Renal cortical epithelial cell (primary cell): ENCODE data around the gene NXPE3. TPM values are rescaled to one million over a fixed set of nuclear protein-coding genes. Genes with fewer than 3 reads are reported as not detected.
A peak's percentile ranks its signal among the peaks of the same experiment; 100 is the strongest.

Source experiments
- DNase-seq: peaks from one replicate; pipeline ENCODE4 v3.0.0-alpha.2; 2011; ENCODE audit warnings: low read depth
- total RNA-seq: library from RNA; depleted of rRNA; stranded (reverse); fragments of >200 nt; gene quantifications from 2 replicates; pipeline ENCODE4 v1.2.3, GENCODE V29; 2014

Gene NXPE3
- total RNA-seq, 1 donor from 2014 or later, result 32.0 TPM

DNA sequence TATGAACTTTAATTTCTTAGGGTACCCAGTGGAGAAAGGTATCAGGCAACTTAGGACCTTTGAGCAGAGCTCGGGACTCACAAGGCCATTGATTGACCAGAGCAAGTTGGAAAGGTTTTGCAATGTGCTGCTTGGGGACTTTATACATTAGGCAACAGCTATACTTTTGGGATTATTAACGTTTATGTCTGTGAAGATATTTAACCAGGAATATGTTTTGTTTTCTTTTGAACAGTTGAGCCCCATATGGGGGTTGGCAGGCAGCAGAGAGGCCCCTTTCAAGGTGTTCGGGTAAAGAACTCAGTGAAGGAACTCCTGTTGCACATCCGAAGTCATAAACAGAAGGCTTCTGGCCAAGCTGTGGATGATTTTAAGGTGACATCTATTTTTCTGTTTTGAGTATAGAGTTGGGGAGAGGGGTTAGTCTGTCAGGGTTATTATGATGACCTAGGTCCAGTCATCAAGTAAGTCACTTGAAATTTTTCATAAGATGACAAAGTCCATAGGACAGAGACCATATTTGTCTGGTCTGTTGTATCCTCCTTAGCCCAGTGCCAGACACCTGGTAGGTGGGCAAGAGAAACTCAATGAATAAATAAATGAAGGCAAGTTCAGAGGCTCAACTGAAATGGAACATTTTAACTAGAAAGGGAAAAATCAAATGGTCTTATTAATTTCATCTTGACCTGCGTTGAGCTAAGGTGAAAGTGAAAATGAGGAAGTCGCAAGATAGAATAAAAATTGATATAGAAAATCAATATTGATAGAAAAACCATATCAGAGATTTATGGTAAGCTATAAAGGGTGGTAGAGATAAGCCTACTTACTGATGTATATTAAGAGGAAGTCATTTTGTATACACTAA is 73.1 kb downstream of the NXPE3 start:
- DNase-seq, result peak; percentile 26

DNA sequence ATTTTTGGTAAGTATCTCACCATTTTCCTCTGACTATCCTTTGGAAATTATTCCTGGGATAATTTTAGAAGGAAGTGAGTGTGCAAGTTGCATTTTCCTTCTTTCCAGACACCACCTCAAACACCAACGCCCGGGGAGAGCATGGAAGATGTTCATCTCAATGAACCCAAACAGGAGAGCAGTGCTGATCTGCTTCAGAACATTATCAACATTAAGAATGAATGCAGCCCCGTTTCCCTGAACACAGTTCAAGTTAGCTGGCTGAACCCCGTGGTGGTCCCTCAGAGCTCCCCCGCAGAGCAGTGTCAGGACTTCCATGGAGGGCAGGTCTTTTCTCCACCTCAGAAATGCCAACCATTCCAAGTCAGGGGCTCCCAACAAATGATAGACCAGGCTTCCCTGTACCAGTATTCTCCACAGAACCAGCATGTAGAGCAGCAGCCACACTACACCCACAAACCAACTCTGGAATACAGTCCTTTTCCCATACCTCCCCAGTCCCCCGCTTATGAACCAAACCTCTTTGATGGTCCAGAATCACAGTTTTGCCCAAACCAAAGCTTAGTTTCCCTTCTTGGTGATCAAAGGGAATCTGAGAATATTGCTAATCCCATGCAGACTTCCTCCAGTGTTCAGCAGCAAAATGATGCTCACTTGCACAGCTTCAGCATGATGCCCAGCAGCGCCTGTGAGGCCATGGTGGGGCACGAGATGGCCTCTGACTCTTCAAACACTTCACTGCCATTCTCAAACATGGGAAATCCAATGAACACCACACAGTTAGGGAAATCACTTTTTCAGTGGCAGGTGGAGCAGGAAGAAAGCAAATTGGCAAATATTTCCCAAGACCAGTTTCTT is 74.2 kb downstream of the NXPE3 start:
- peak; percentile 12 for DNase-seq

DNA sequence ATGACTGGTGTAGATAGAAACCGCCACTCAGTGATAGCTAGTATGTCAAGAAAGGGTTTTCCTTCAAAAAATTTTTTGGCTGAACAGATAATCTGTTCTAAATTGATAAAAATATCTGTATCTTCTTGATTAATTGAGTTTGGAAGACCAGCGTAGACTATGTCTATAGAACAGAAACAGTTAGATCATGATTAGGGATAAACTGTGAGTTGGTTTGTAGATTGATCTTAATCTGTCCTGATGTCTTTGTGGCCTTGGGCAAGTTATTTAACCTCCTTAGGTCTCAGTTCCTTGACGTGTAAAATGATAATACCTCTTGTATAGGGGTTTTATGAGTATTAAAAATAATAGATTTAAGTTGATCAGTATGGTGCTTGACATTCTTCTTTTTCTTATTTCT is 75.0 kb downstream of the NXPE3 start:
- DNase-seq, result peak; percentile 16

DNA sequence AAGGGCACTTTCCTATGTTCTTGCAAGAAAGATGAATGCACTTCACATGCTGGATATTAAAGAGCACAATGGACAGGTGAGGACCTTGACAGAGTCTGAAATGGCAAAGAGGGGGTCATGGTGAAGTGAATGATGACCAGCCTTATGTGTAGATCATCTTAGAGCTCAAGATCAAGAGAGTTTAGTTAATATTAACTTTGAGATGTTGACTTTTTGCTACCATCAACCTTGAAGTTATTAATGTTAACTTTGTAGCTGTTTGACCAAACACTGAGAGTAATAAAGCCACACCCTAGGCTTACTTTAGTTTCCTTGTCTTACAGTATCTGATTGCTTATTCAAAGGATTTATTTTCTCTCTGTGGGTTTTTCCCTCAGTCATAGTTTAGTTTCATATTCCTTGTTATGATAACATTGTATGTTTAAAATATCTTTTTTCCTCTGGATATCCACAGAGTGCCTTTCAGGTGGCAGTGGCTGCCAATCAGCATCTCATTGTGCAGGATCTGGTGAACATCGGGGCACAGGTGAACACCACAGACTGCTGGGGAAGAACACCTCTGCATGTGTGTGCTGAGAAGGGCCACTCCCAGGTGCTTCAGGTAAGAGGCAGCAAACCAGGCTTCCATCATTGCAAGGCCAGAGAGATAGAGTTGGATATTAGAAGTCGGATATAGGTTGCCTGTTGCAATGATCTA is 75.7 kb downstream of the NXPE3 start:
- DNase-seq, result peak; percentile 41

DNA sequence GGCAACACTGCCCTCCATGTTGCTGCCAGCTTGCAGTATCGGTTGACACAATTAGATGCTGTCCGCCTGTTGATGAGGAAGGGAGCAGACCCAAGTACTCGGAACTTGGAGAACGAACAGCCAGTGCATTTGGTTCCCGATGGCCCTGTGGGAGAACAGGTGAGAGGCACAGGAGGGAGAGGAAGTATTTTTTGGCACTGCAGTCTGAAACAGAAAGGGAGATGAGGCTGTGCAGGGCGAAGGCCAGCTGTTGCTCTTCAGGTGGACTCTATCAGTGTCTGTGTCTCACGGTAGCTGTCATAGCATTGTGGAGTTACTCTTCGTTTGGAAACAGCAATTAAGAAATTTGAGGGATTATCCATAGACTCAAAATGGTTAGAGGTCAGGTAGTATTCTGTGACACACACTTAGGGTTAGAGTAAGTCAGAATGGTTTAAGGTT is 78.3 kb downstream of the NXPE3 start:
- DNase-seq, result peak; percentile 23

DNA sequence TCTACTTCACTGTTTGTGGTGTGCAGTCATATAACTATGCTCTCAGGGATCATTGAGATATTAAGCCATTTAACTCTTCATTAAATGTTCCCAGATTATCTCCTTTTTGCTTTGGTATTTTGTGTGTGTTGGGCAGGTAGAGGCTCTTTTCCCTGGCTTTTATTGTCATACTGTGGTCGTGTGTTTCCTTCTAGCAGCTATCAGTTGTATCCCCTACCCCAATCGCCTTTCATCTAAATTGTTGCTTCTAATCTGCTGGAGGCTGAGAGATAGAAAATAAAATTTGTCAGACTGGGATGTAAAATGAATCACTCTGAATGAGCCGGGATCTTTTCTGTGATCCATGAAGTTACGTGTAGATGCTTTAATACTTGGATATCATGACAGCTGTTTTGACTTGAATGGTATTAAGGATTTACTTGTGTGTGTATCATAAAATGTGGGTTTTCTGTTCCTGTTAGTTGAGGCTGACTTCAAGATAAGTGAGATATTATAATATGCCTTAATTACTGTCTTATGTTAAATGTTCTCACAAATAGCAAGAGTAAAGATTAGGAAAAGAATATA is 79.5 kb downstream of the NXPE3 start:
- peak; percentile 27 for DNase-seq

DNA sequence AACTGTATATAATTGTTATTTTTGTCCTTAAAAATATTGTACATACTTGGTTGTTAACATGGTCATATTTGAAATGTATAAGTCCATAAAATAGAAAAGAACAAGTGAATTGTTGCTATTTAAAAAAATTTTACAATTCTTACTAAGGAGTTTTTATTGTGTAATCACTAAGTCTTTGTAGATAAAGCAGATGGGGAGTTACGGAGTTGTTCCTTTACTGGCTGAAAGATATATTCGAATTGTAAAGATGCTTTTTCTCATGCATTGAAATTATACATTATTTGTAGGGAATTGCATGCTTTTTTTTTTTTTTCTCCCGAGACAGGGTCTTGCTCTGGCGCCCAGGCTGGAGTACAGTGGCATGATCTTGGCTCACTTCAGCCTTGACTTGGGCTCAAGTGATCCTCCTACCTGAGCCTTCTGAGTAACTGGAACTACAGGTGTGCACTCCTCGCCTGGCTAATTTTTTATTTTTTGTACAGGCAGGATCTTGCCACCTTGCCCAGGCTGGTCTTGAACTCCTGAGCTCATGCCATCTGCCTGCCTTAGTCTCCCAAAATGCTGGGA is 81.0 kb downstream of the NXPE3 start:
- peak; percentile 23 for DNase-seq

DNA sequence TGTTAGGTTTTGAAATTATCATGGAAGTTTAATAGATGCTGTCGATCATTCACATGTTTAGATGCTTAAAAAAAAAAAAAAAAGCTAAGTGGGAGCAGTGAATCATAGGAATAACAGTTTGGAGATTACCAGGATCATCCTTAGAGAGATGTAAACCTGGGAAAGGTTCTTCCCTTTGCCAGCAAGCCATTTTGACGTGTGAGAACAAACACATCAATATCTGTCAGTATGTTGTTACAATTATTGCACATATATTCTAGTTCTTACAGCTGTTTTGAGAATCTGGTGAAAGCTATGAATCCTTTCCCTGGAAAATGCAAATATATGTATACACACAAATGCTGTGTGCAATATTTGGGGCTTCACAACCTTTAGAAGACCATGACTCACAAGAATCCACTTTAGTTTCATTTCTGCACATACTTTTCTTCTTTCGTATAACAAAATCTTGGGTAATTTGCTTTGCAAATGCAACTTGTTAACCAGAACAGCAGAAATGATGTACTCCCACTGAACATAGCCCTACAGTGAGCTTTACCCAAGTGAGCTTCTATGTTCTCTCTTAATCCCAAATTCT is 82.3 kb downstream of the NXPE3 start:
- no peak for DNase-seq

DNA sequence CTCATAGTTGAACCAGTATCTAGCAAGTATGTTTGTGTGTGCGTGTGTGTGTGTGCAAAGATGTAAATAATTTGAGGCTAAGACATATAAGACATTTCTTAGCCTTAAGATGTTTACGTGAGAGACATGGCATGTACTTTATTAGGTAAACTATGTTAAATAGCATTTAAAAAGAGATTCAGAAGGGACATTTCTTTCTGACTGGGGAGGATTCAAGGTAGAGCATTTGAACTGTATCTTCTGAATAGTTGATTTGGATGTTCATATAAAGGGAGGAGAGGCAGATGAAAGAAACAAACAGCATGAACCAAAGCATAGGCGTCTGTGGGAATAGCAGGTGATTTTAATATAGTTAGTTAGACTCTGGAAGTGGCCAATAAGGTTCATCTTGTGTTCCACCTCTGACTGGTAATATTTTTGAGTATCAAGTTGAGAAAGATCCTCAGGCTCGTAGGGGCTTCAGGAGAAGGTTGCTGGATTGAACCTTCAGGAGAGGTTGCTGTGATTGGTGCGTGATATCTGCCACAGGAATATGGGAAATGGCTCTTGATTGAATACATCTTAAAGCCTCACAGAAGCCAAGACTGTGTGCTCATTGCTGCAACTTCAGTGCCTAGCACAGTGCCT is 82.9 kb downstream of the NXPE3 start:
- DNase-seq, result peak; percentile 79

DNA sequence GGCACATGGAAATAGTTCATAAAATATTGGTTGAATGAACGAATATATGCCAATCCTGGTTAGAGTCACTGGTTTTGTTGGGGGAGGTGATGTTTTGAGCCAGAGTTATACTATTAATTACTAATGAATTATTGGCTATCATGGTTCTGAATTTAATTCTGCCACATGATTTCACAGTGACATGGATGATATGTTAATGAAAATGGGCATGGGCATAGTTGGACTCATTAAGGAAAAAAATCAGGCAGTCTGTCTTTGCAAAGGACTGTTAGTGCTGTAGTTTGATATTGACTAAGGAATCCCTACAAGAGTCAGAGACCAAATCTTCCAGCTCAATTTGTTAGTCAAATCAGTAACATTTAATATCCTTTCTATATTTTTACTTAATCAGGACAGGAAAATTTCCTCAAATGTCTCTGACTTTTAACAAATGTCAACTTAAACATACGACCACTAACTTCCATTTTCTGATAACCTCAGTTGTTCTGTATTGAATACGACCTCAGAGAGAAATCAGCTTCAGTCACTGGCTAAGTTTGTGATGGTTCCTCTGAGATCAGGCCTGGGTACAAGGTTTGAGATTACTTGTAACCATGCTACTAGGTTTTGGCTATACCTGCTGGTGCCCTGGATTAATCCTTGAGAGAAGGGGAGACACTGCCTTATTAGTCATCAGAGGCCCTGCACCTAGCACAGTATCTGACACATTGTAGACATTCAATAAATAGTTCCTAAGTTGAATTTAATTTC is 83.6 kb downstream of the NXPE3 start:
- peak; percentile 82 for DNase-seq

DNA sequence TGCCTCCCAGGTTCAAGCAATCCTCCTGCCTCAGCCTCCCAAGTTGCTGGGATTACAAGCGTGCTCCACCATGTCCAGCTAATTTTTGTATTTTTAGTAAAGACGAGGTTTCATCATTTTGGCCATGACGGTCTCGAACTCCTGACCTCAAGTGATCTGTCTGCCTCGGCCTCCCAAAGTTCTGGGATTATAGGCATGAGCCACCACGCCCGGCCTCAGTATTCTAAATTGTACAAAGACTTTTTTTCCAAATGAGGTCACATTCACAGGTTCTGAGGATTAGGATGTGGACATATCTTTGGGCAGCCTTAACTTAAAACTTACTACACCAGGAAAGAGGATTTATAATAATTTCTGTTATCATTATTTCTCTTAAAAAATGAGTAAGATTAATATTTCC is 85.9 kb downstream of the NXPE3 start:
- DNase-seq, result peak; percentile 33

DNA sequence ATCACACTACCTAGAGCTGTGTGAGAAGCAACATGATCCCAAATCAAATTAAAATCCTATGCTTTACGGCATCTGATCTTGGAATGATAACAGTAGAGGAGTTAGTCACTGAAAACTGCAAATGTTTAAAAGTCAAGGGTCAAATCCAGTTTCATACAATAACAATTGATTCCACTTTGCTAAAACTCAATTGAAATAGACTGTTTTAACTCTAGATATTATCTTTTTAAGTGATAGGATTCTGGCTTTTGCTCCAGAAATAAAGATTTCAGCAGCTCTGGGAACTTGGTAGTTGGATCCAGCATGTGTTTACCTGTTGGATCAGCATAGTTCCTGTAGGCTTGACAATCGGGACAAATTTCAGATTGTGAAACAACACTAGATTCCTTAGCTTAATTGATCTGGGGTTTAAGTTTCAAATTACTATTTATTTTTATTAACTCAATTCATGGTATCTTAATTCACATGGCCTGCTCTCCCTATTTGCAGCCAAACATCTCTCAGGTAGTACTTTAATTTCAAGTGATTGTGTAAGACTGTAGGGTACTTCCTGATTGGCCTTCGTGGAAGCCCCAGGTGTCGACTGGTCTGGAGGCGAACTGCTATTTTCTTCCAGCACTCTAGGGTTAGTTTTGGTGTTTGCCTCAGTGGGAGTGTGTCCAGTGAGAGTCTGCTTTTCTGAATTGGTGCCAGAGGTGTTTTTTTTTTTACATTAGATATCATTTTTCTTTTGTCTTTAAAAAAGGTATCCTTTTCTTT is 86.9 kb downstream of the NXPE3 start:
- DNase-seq, result peak; percentile 56

DNA sequence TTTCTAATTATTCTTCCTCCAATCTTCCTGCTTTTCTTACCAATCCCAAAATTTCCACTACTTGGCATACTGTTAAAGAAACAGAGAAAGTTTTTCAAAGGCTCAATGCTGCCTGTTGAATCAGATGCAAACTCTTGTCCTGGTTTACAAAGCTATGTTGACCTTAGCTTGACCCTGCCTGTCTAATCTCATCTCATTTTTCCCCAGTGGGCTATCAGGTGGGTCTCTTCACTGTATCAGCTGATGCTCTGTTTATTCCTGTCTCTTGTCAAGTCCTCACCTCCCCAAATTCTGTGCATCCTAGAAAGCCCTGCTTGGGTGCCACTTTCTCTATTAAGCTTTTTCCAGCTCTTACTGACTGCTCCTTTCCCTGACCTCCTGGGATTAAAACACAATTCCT is 88.5 kb downstream of the NXPE3 start:
- peak; percentile 28 for DNase-seq

DNA sequence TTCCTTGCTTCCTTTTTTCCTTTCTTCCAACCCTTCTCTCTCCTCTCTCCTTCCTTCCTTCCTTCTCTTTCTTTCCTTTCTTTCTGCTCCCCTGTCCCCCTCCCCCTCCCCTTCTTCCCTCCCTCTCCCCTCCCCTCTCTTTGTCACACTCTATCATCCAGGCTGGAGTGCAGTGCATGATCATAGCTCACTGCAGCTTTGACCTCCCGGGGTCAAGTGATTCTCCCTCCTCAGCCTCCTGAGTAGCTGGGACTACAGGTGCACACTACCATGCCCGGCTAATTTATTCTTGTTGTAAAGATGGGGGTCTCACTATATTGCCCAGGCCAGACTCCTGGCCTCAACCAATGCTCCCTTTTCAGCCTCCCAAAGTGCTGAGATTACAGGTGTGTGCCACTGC is 89.0 kb downstream of the NXPE3 start:
- DNase-seq, result peak; percentile 25

DNA sequence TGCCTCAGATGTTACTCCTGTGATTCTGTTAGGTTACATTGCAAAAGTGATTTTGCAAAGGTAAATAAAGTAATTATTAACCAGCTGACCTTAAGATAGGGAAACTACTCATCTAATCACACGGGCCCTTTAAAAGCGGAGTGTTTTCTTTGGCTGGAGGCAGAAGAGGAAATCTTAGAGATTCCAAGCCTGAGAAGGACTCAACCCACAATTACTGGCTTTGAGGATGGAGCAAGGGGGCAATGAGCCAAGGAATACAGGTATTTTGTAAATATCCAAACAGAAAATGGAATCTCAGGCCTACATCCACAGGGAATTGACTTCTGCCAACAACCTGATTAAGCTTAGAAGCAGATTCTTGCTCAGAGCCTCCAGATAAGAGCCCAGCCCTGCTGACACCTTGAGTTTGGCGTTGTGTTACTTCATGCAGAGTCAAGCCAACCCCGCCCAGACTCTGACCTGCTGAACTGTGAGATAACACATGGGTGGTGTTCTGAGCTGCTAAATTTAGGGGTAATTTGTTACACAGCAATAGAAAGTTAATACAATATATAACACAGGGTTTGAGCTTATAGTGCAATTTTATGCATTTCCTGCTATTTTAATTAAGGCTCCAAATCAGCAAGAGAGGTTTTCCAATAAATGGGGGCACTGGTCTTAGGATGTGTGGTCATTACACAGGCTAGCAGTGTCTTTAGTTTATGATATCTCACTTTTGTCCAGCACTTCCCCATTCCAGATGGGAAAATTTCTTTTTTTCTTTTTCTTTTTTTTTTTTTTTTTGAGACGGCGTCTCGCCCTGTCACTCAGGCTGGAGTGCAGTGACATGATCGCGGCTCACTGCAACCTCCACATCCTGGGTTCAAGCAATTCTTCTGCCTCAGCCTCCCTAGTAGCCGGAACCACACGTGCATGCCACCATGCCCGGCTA is 89.8 kb downstream of the NXPE3 start:
- peak; percentile 93 for DNase-seq

DNA sequence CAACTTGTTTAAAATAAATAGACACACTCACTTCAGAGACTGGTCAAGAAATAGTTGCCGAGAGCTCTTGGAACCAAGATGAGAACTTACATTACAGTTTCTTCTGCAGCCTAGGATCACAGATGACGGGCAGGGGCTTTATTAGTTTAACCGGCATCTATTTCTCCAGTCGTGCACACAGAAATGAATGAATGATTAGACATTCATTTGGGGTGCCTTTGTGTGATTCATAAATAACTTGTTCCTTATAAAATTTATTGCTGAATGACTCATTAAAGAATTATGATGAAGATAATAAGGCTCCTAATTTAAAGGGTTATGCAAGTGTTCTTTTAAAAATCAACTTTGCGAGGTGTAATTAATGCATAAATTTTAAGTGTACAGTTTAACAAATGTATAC is 91.1 kb downstream of the NXPE3 start:
- DNase-seq, result no peak

DNA sequence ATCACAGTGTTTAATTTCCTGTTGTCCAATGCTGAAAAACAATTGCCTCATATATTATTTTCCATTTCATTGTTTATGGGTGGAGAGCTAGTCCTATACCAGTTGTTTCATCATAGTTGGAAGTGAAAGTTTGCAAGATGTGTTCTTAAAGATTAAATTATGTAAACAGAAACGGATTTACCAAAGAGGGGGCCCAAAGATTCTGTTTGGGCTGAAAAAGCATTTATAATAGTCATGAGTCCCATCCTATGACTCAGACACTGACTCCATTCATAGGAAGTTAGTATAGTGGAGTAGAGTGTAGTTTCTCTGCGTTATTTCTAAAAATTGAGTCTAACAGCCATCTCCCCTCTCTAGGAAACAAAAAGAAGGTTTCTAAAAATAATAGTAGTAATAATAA is 94.6 kb downstream of the NXPE3 start:
- peak; percentile 16 for DNase-seq

DNA sequence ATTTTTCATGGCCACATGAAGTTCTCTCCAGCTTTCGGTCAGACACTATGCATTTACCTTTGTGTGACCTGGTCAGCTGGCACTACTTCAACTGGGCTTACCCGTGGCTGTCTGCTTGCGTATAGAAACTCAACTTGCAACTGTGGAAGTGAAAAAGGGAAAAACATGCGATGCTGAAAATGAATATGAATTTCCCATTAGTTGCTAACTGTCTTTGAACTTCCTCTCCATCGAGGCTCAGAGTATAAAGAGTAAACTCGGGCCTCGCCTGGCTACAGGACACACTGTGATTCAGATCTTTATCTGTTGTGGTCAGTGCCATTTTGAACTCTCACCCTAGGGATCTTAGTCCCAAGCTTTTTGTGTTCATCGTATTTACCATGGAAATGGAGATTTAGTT is 97.1 kb downstream of the NXPE3 start:
- no peak for DNase-seq
